Suprapubic skin (tissue), 4 donors: ENCODE results near the gene GRM7. TPM values are rescaled to one million over a fixed set of nuclear protein-coding genes. Genes with fewer than 3 reads are reported as not detected.

Experiments
- DNase-seq, 2 donors: peaks; one replicate each; pipeline ENCODE4 v3.0.0-alpha.2; 2019; ENCODE audit warnings: low spot score in 2 of 2
- H3K27ac ChIP-seq: fragments of 200-600 bp; sonication (generic); one replicate; pipeline ENCODE4 v1.5.1; 2019
- H3K27me3 ChIP-seq: fragments of 200-600 bp; sonication (generic); one replicate; pipeline ENCODE4 v1.5.1; 2019
- H3K36me3 ChIP-seq: fragments of 200-600 bp; sonication (generic); one replicate; pipeline ENCODE4 v1.5.1; 2019
- H3K4me1 ChIP-seq: fragments of 200-600 bp; sonication (generic); one replicate; pipeline ENCODE4 v1.5.1; 2019
- H3K4me3 ChIP-seq: fragments of 200-600 bp; sonication (generic); one replicate; pipeline ENCODE4 v1.5.1; 2019; ENCODE audit warnings: mild to moderate bottlenecking
- H3K9me3 ChIP-seq: fragments of 200-600 bp; sonication (generic); one replicate; pipeline ENCODE4 v1.5.1; 2019
- CTCF ChIP-seq, 2 donors: fragments of 200-600 bp in 1 of 2; fragments of 450-650 bp in 1 of 2; sonication (generic) in 1 of 2; IDR thresholded peaks; one replicate each; pipeline ENCODE4 v1.5.1; 2016 to 2019; ENCODE audit warnings: antibody characterized with exemption in 2 of 2, mild to moderate bottlenecking in 1 of 2, moderate library complexity in 1 of 2
- EP300 ChIP-seq: sonication (generic); formaldehyde crosslinking; IDR thresholded peaks from one replicate; pipeline ENCODE4 v1.6.1; 2017; ENCODE audit warnings: antibody characterized with exemption
- POLR2A ChIP-seq, 2 donors: fragments of 450-650 bp; IDR thresholded peaks; one replicate each; pipeline ENCODE4 v1.6.1; 2017; ENCODE audit warnings: antibody characterized with exemption in 2 of 2, mild to moderate bottlenecking in 2 of 2, moderate library complexity in 2 of 2
- POLR2AphosphoS5 ChIP-seq, 3 donors: sonication (generic); formaldehyde crosslinking; IDR thresholded peaks; one replicate each; pipeline ENCODE4 v1.6.1; 2017; ENCODE audit warnings: antibody characterized with exemption in 3 of 3
- WGBS: methylation state at CpG from one replicate; pipeline ENCODE4 v1.1.5; 2018; 5-methylcytosine and 5-hydroxymethylcytosine counted together
- total RNA-seq, 4 donors: library from RNA; depleted of rRNA; stranded (reverse); fragments of >200 nt; gene quantifications; one replicate each; pipeline ENCODE4 v1.1.0, GENCODE V29; 2016

GRM7 gene
- total RNA-seq, 4 donors from 2014 or later, result 0.21 to 0.48 TPM; not detected in 2

GRCh38 chr3:7547826-7548225 is 686.9 kb downstream of the GRM7 start:
- 77% methylated on average over 1 of the region's 1 CpG for WGBS
- Histone ChIP-seq H3K9me3 (peaks cover 11% of the 10 kb centered on the region), H3K4me1 (no peaks in the 10 kb centered on the region)

GRCh38 chr3:7562892-7563291 is 702.0 kb downstream of the GRM7 start:
- Histone ChIP-seq H3K4me3 (no peak overlapping the region), H3K27ac (no peak overlapping the region), H3K4me1 (no peaks in the 10 kb centered on the region), H3K27me3 (no peaks in the 10 kb centered on the region), H3K36me3 (no peaks in the 10 kb centered on the region), H3K9me3 (no peaks in the 10 kb centered on the region)
- 40% methylated on average over 1 of the region's 1 CpG for WGBS
- TF ChIP-seq POLR2AphosphoS5 (IDR thresholded peaks at IDR 0.05) (no peak), POLR2A (IDR thresholded peaks at IDR 0.05) (no peak), CTCF (IDR thresholded peaks at IDR 0.05) (no peak), EP300 (no peak)
- no peak for DNase-seq

More at GRCh38 chr3:7547826-7548225, 686.9 kb downstream of the GRM7 start:
- H3K27me3 ChIP-seq, result no peaks in the 10 kb centered on the region
- no peak overlapping the region for H3K27ac ChIP-seq
- no peaks in the 10 kb centered on the region for H3K36me3 ChIP-seq
- DNase-seq, result no peak
- no peak for TF ChIP-seq EP300
- no peak for TF ChIP-seq POLR2A (IDR thresholded peaks at IDR 0.05)
- TF ChIP-seq POLR2AphosphoS5 (IDR thresholded peaks at IDR 0.05), result no peak
- TF ChIP-seq CTCF (IDR thresholded peaks at IDR 0.05), result no peak
- no peak overlapping the region for H3K4me3 ChIP-seq

- no peaks in the 10 kb centered on the region for H3K4me1 ChIP-seq
- 50% methylated on average over 2 of the region's 2 CpGs for WGBS
- no peaks in the 10 kb centered on the region for H3K9me3 ChIP-seq
- TF ChIP-seq POLR2A (IDR thresholded peaks at IDR 0.05), result no peak
- no peak for TF ChIP-seq POLR2AphosphoS5 (IDR thresholded peaks at IDR 0.05)
- TF ChIP-seq EP300, result no peak
- no peak for TF ChIP-seq CTCF (IDR thresholded peaks at IDR 0.05)
- no peak overlapping the region for H3K4me3 ChIP-seq
- H3K27me3 ChIP-seq, result no peaks in the 10 kb centered on the region
- no peaks in the 10 kb centered on the region for H3K36me3 ChIP-seq
- no peak overlapping the region for H3K27ac ChIP-seq
- DNase-seq, result no peak
Measured at GRCh38 chr3:7565574-7565973, 704.7 kb downstream of the GRM7 start.

GRCh38 chr3:7567160-7567559 is 706.2 kb downstream of the GRM7 start:
- TF ChIP-seq CTCF (IDR thresholded peaks at IDR 0.05), result no peak
- TF ChIP-seq POLR2A (IDR thresholded peaks at IDR 0.05), result no peak
- TF ChIP-seq POLR2AphosphoS5 (IDR thresholded peaks at IDR 0.05), result no peak
- no peak for TF ChIP-seq EP300
- Histone ChIP-seq H3K4me3 (no peak overlapping the region), H3K27me3 (no peaks in the 10 kb centered on the region), H3K4me1 (no peaks in the 10 kb centered on the region), H3K27ac (no peak overlapping the region), H3K9me3 (no peaks in the 10 kb centered on the region), H3K36me3 (no peaks in the 10 kb centered on the region)
- DNase-seq, result no peak

- DNase-seq, result no peak
- no peak overlapping the region for H3K4me3 ChIP-seq
- TF ChIP-seq EP300, result no peak
- no peaks in the 10 kb centered on the region for H3K36me3 ChIP-seq
- H3K4me1 ChIP-seq, result no peaks in the 10 kb centered on the region
- WGBS, result over 99% methylated on average over 18 of the region's 34 CpGs
- H3K9me3 ChIP-seq, result no peaks in the 10 kb centered on the region
- no peaks in the 10 kb centered on the region for H3K27me3 ChIP-seq
- no peak overlapping the region for H3K27ac ChIP-seq
Measured at GRCh38 chr3:7568526-7569184, 707.7 kb downstream of the GRM7 start.

- H3K9me3 ChIP-seq, result no peaks in the 10 kb centered on the region
- H3K4me3 ChIP-seq, result no peak overlapping the region
- no peaks in the 10 kb centered on the region for H3K36me3 ChIP-seq
- WGBS, result 66% methylated on average over 2 of the region's 2 CpGs
- no peak overlapping the region for H3K27ac ChIP-seq
- H3K27me3 ChIP-seq, result no peaks in the 10 kb centered on the region
- no peaks in the 10 kb centered on the region for H3K4me1 ChIP-seq
- TF ChIP-seq POLR2AphosphoS5 (IDR thresholded peaks at IDR 0.05), result no peak
- no peak for TF ChIP-seq POLR2A (IDR thresholded peaks at IDR 0.05)
- no peak for TF ChIP-seq EP300
- TF ChIP-seq CTCF (IDR thresholded peaks at IDR 0.05), result no peak
- no peak for DNase-seq
Measured at GRCh38 chr3:7573330-7573729, 712.4 kb downstream of the GRM7 start.
